HG03565 (cell line): ENCODE data around the gene DCC.

Experiments used
- ATAC-seq: cut with Tn5 transposase; IDR thresholded peaks from one replicate; pipeline ENCODE4 v1.9.1; 2021; ENCODE audit warnings: mild to moderate bottlenecking, moderate library complexity; ENCODE audit not compliant: unreplicated experiment

Gene DCC

DNA sequence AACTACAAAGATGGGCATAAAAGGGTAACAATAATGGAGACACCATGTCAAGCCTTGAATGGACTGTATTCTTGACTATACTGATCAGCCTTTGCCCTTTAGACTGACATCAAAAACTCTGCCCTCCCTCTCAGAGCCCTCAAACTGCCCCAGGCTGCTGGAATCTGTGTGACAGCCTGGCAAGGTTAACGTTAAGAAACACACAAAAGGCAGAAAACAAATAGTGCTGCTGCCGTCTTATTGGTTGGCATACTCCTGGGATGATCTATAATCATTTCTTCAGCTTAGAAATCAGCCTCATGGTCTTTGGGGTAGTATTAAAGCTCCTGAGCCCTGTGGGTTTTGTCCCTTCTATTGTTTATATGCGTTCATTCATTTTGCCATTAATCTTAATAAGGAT, 338.0 kb downstream of the DCC start:
- ATAC-seq = no peak

GRCh38 chr18:52678551-52678950, 338.6 kb downstream of the DCC start:
- no peak for ATAC-seq

- no peak for ATAC-seq
Observed at GRCh38 chr18:52679354-52679753, 339.4 kb downstream of the DCC start.

DNA sequence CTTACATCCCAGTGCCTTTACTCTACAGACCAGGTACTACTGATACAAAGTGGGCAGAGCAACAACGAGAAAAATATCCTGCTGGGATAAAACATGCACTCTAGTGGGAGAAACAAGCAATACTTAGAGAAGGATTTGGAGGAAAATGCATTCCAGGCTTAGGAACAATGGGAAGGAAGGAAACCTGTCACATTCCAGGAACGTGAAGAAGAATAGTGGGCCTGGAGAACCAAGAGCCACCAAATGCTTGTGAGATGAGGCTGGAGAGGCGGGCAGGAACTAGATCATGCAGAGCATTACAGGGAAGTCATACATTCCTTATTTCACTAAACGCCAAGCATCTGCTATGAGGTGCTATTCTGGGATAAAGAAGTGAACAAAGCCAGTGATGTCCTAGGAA, 342.3 kb downstream of the DCC start:
- ATAC-seq = no peak

DNA sequence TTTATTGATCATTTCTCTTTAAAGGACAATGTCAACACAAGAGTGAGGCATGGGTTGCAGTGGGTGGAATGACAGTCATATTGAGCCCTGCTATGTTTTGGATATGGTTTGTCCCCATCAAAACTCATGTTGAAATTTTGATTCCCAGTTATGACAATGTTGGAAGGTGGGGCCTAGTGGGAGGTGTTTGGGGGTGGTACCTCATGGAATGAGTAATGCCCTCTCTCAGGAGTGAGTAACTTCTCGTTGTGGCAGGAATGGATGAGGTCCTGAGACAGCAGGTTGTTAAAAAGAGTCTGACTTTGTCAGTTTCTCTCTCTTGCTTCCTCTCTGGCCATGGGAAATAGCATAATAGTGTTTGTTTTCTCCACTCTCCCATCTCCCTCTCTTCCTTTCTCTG, 345.3 kb downstream of the DCC start:
- ATAC-seq = no peak

DNA sequence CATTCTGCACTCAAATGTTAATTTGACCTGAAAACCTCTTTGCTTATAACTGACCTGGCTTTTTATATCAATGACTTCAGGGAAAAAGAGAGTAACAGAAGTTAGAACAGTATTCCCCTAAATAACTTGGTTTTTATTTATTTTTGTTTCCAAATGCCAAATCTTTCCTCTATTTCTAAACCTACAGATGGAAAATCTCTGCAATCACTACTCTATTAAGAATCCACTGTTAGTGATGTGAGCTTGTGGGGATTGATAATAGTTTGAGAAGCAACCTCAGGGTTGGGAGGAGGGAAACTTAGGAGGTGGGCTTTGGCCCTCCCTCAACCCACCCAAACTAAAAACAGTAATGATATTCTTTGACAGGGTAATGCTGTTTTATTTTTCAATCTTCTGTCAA, 351.8 kb downstream of the DCC start:
- no peak for ATAC-seq

DNA sequence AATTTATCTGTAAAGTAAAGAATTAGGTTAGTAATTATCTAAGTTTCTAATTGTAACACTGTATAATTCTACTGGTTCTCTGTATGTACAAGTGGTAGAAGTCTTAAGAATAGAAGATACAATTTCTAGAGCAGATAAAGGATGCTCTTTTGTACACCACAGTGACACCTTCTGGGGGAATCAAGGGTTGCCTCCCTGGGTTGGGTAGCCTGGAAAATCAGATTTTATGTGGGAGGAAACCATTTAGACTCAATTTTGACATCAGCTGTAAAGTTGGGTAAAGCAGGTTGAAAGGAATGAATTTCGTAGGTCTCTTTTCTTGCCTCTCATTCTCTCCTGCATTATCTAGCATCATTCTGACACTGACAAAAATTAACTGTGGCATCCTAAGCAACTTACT, 354.8 kb downstream of the DCC start:
- ATAC-seq = no peak

- no peak for ATAC-seq
Observed at GRCh38 chr18:52700116-52700515, 360.1 kb downstream of the DCC start.

DNA sequence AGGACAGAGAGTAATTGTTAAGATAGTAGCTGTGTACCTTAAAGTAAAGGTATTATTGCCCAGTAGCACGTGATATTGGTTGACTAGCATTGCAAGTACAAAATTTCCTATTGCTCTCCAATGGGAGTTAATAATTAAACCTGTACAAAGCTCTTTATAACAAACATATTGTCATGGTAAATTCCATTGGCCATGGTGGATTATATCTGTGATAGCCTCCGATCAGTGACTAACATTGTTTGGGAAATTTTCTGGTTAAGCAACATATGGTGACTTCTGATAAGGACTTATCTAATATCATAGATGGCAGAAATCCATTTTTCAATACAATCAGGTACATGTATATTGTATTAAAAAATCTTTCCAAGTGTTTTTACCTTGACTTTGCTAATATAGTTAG, 360.8 kb downstream of the DCC start:
- no peak for ATAC-seq

DNA sequence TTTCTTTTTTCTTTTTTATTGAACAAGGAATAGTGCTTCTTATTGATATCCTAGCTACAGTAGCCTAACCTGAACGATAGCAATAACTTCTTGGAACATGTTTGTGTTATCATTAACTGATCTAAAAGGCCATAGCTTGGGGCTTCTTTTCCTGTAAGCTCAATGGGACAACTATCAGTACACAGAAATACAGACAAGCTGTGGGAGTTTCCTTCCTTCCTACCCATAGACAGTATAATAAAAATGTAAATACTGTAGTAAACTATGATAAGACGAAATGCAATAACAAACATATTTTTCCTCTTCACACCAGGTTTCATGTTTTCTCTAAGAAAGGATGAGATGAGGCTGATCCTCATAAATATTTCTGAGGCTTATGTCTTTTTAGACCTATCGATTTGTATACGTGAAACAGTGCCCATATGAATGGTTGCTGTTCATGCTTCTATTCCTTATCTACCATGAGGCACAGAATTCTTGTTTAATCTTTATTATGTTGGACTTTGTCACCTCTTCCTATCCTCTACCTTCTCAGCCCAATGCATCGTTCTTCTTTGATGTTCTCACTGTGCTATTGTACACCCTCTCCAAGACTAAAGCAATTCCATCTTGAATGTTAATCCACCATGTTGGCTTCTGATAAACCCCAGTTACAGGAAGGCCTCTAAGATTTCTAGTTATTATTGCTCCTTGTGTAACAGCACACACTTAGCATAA, 361.4 kb downstream of the DCC start:
- ATAC-seq = no peak

DNA sequence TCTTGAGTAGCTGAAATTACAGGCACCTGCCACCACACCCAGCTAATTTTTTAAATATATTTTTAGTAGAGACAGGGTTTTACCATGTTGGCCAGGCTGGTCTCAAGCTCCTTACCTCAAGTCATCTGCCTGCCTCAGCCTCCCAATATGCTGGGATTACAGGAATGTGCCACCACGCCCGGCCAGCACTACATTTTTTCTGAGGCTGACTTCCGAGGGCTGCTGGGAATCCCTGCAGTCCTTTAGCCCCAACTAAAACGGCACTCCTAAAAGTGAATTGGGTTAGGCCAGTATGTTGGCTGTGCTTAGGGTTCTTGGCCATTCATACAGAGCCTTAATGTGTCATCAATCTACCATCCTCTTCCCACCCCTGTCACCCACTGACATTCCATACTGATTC, 375.4 kb downstream of the DCC start:
- no peak for ATAC-seq

GRCh38 chr18:52715991-52716390, 376.0 kb downstream of the DCC start:
- ATAC-seq = no peak

- no peak for ATAC-seq
Observed at GRCh38 chr18:52716973-52717372, 377.0 kb downstream of the DCC start.

DNA sequence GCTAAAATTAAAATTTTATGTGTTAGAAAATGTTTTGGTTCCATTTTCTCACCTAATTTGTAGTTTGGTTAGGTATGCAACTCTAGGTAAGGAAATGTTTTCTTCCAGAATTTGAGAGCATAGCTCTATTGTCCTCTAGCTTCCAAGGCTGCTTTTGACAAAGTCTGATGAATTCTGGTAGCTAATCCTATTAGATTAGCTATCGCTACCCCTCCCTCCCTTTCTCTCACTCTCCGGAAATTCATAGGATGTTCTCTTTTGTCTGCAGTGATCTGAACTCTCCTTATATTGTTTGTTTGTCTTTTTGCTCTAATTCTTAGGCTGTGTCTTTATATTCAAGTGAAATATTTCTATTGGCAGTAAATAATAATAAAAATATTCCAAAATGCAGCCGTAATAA, 382.9 kb downstream of the DCC start:
- no peak for ATAC-seq

- ATAC-seq = no peak
Observed at GRCh38 chr18:52723550-52723970, 383.6 kb downstream of the DCC start.

DNA sequence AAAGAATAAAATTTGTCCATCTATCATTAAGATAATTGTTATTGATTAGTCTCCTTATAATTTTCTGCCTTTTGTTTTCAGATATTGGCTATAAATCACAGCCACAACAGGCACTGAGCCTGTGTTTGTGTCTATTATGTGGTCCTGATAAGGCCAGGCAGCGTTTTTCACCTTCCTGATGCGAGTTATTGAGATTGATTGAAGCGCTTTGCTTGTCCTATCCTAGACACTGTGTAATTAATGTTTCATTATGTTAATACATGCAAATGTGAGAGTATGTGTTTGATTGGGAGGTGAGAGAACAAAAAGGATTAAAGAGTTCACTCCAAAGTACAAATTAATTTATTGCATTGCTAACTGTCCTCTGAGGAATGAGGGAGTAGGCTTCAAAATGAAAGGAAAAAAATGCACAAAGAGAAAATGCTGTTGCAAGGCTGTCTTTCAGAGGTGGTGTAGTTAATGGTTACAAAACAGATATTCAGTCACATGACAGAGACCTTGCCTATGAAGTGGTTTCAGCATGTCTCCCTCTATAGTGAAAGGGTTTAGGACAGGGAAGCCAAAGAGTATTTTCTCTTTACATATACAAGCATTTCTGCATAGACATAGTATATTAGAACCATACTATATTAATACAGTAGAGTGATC, 391.1 kb downstream of the DCC start:
- ATAC-seq = no peak

DNA sequence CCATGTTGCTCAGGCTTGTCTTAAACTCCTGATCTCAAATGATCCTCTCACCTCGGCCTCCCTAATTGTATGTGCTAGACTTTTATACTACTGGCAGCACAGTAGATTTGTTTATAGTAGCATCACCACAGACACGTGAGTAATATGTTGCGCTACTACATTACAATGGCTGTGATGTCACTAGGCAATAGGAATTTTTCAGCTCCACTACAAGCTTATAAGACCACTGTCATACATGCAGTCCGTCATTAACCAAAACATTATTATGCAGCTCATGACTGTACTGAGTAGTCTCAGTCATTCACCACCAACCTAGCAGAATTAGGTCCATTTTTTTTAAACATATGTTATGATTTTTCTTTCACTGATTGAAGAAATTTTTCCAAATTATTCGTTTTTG, 398.9 kb downstream of the DCC start:
- no peak for ATAC-seq

GRCh38 chr18:52746986-52747385, 407.0 kb downstream of the DCC start:
- no peak for ATAC-seq

- no peak for ATAC-seq
Observed at GRCh38 chr18:52747869-52748268, 407.9 kb downstream of the DCC start.

DNA sequence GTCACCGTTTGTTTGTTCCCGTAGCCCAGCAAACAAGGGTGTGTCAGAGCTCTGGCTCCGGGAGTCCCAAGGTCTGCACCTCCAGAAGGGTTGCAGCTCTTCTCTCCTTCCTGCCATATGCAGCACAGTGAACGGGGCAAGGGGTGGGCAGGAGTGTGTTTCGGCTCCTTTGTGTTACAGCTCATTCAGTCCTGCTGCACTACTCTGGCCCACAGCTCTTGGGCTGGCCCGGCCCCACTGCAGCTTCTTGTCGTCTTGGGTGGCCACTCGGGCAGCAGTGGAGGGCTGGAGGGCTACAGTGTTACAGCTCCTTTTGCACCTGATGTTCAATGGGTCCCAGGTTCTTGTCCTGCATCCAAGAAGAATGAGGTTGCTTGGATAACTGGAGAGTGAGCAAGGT, 408.3 kb downstream of the DCC start:
- no peak for ATAC-seq

DNA sequence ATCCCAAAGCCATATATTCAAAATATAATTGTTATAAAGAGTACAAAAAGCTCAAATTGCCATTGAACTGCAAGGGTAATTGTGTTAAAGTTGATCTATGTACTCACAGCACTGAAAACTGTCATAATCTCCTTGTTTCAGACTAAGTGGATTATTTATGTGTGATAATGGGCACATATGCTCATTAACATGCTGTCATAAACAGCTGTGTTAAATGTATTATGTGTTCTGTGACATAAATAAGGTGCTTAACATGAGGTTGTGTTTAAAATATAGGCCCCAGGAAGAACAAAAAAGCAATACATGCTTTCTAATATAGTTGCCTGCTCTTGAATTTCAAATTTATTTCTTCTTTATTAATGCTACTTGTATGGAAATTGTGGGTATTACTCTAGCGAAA, 409.5 kb downstream of the DCC start:
- ATAC-seq = no peak

DNA sequence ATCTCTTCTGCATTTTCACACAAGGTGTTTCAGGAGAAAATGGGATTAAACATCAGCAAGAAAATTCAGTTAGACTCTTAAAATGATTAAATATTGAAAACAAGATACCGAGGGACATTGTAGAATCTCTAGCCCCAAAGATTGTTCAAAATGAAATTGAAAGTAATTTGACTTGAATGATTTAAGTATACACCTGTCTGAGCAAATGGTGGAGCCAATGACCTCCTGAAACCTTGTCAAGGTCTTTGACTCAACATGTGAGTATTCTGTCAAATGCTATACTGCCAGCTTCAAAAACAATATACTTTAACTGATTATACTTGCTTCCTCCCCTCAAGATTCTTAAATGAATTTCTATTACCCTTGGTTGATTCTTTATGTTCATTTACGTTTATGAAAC, 411.0 kb downstream of the DCC start:
- ATAC-seq = no peak

DNA sequence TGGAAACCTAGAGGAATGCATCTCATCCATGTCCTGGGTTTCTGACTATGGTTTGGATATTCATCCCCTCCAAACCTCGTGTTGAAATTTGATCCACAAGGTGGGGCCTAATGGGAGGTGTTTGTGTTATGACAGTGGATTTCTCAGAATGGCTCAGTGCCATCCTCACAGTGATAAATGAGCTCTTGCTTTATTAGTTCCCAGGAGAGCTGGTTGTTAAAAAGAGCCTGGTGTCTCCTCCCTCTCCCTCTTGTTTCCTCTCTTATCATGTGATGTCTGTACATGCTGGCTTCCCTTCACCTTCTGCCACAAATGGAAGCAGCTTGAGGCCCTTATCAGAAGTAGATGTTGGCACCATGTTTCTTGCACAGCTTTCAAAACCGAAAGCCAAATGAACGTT, 424.3 kb downstream of the DCC start:
- ATAC-seq = no peak
